IMR-90 (cell line): ENCODE results near the gene IL23A. TPM values are rescaled to one million over a fixed set of nuclear protein-coding genes. Genes with fewer than 3 reads are reported as not detected.
"Not testable (repeated sequence)": the region's sequence is repeated elsewhere in the genome, so short reads cannot be mapped to it uniquely, and the experiment has no call there.

Experiments used
- ATAC-seq: fragments of 200-7000 bp; cut with Tn5 transposase; 2 replicates; pipeline ENCODE4 v1.9.1; 2020; ENCODE audit warnings: low read depth, mild to moderate bottlenecking, moderate library complexity
- BruUV-seq: library from RNA; stranded (reverse); fragments of 400-500 nt; replicated peaks from 2 replicates; lab custom pipeline; 2021; lab: Mats Ljungman, UMichigan
- CTCF ChIA-PET: fragments of 300-600 bp; formaldehyde crosslinking; extraction: SDS; loops from one replicate; lab custom pipeline; 2021; ENCODE audit warnings: antibody characterized with exemption; lab: Yijun Ruan, JAX
- POLR2A ChIA-PET: fragments of 300-600 bp; sonication (Branson Sonifier 250); formaldehyde crosslinking; loops from one replicate; lab custom pipeline; 2022; ENCODE audit warnings: antibody characterized with exemption; ENCODE audit not compliant: unreplicated experiment; lab: Charles Lee
- DNase-seq: peaks from one replicate; pipeline ENCODE4 v3.0.0; 2013
- H2AFZ ChIP-seq: replicated peaks from 2 replicates; pipeline ENCODE3; 2013; ENCODE audit warnings: low read length, mild to moderate bottlenecking; ENCODE audit not compliant: poor library complexity
- H2AK5ac ChIP-seq: 2 replicates; pipeline ENCODE4 v1.6.1; 2013; ENCODE audit warnings: low read depth, low read length, inconsistent platforms
- H2AK9ac ChIP-seq: replicated peaks from 2 replicates; pipeline ENCODE3; 2013; ENCODE audit warnings: mild to moderate bottlenecking, low read depth, low read length, moderate library complexity; ENCODE audit not compliant: poor library complexity
- H2BK120ac ChIP-seq: 2 replicates; pipeline ENCODE4 v1.6.1; 2013; ENCODE audit warnings: low read depth, low read length, inconsistent platforms
- H2BK15ac ChIP-seq: 3 replicates; pipeline ENCODE4 v1.6.1; 2013; ENCODE audit warnings: low read depth, low read length, inconsistent platforms
- H2BK20ac ChIP-seq: 2 replicates; pipeline ENCODE4 v1.6.1; 2013; ENCODE audit warnings: low read depth, mild to moderate bottlenecking, inconsistent platforms, low read length, moderate library complexity
- H2BK5ac ChIP-seq: 2 replicates; pipeline ENCODE4 v1.6.1; 2013; ENCODE audit warnings: mild to moderate bottlenecking, low read depth, low read length, inconsistent platforms; ENCODE audit not compliant: poor library complexity, severe bottlenecking
- H3K14ac ChIP-seq: replicated peaks from 2 replicates; pipeline ENCODE4 v1.6.1; 2013; ENCODE audit warnings: low read depth, low read length, inconsistent platforms
- H3K18ac ChIP-seq: 2 replicates; pipeline ENCODE4 v1.6.1; 2013; ENCODE audit warnings: low read depth, low read length, control low read depth
- H3K23ac ChIP-seq: 2 replicates; pipeline ENCODE4 v1.6.1; 2013; ENCODE audit warnings: low read depth, low read length, inconsistent platforms
- H3K27ac ChIP-seq: 2 replicates; pipeline ENCODE4 v1.5.1; 2013; ENCODE audit warnings: mild to moderate bottlenecking, control low read depth, low read length; ENCODE audit not compliant: insufficient read depth
- H3K27me3 ChIP-seq: 2 replicates; pipeline ENCODE4 v1.6.1; 2013; ENCODE audit warnings: low read length; ENCODE audit not compliant: control insufficient read depth, insufficient read depth
- H3K36me3 ChIP-seq: 2 replicates; pipeline ENCODE4 v1.6.1; 2013; ENCODE audit warnings: low read length, mixed read lengths; ENCODE audit not compliant: control insufficient read depth, insufficient read depth
- H3K4ac ChIP-seq: 2 replicates; pipeline ENCODE4 v1.6.1; 2013; ENCODE audit warnings: low read depth, low read length, inconsistent platforms
- H3K4me1 ChIP-seq: 2 replicates; pipeline ENCODE4 v1.6.1; 2013; ENCODE audit warnings: low read length, mixed read lengths; ENCODE audit not compliant: control insufficient read depth, insufficient read depth
- H3K4me2 ChIP-seq: 2 replicates; pipeline ENCODE4 v1.6.1; 2013; ENCODE audit warnings: low read depth, mild to moderate bottlenecking, control low read depth, low read length, moderate library complexity
- H3K4me3 ChIP-seq: 2 replicates; pipeline ENCODE4 v1.5.1; 2013; ENCODE audit warnings: low read depth, mild to moderate bottlenecking, control low read depth, low read length, moderate library complexity; ENCODE audit not compliant: insufficient read depth
- H3K56ac ChIP-seq: 2 replicates; pipeline ENCODE4 v1.6.1; 2013; ENCODE audit warnings: low read length, inconsistent platforms; ENCODE audit not compliant: insufficient read depth; ENCODE audit errors: extremely low read depth
- H3K79me1 ChIP-seq, 2 experiments: 2 replicates each; pipeline ENCODE4 v1.6.1; 2013; ENCODE audit warnings: low read length in 2 of 2, inconsistent platforms in 1 of 2, low read depth in 1 of 2
- H3K9ac ChIP-seq: 2 replicates; pipeline ENCODE4 v1.6.1; 2013; ENCODE audit warnings: low read depth, low read length, control low read depth
- H3K9me1 ChIP-seq: 2 replicates; pipeline ENCODE4 v1.6.1; 2013; ENCODE audit warnings: low read length, inconsistent platforms; ENCODE audit not compliant: insufficient read depth
- H3K9me3 ChIP-seq: 2 replicates; pipeline ENCODE4 v1.6.1; 2013; ENCODE audit warnings: low read length; ENCODE audit not compliant: control insufficient read depth, insufficient read depth
- H4K20me1 ChIP-seq: 2 replicates; pipeline ENCODE4 v1.6.1; 2013; ENCODE audit warnings: low read length, inconsistent platforms; ENCODE audit not compliant: insufficient read depth
- H4K5ac ChIP-seq: 2 replicates; pipeline ENCODE4 v1.6.1; 2013; ENCODE audit warnings: mild to moderate bottlenecking, low read depth, low read length, control low read depth
- H4K8ac ChIP-seq, 2 experiments: 2 replicates each; pipeline ENCODE4 v1.6.1; 2013; ENCODE audit warnings: low read depth in 2 of 2, low read length in 2 of 2, control low read depth in 1 of 2, inconsistent platforms in 1 of 2
- H4K91ac ChIP-seq: 2 replicates; pipeline ENCODE4 v1.6.1; 2013; ENCODE audit warnings: low read depth, low read length, inconsistent platforms; ENCODE audit not compliant: insufficient read depth
- WGBS, 2 experiments: methylation state at CpG; one replicate each; pipeline versions ENCODE4 v1.1.5 to v1.1.7; 2013; ENCODE audit warnings: missing lambda C conversion rate in 2 of 2; ENCODE audit not compliant: insufficient read length in 1 of 2; ENCODE audit errors: extremely low coverage in 2 of 2; 5-methylcytosine and 5-hydroxymethylcytosine counted together
- dilution Hi-C: fragments of 300-500 bp; cut with HindIII; formaldehyde crosslinking; loops from one replicate; pipeline ENCODE4 v1.14.3; 2018; ENCODE audit warnings: low sequenced_read_pairs; ENCODE audit not compliant: unreplicated experiment
- in situ Hi-C: fragments of 300-500 bp; cut with MboI; formaldehyde crosslinking; loops from 3 replicates; pipeline ENCODE4 v1.14.3; 2019; ENCODE audit warnings: low sequenced_read_pairs, inconsistent platforms, mixed read lengths
- intact Hi-C: fragments of 100-400 bp; cut with micrococcal nuclease; formaldehyde crosslinking; loops from 2 replicates; pipeline ENCODE4 v1.10.0; 2022
- polyA plus RNA-seq, 3 experiments: library from polyadenylated mRNA; depleted of rRNA; stranded (reverse); fragments of >200 nt; gene quantifications; 2 replicates each; pipeline ENCODE4 v1.2.3, GENCODE V29; 2012; ENCODE audit warnings: low replicate concordance in 1 of 3
- total RNA-seq: library from RNA; depleted of rRNA; stranded (reverse); fragments of >200 nt; gene quantifications from 2 replicates; pipeline ENCODE4 v1.2.3, GENCODE V29; 2012

The IL23A gene
- total and polyA plus RNA-seq, 2 of the 4 experiments (the other 2 are of a cell fraction) = 0.55 TPM; not detected in 1

GRCh38 chr12:56335527-56335926 is 3.2 kb upstream of the IL23A start:
- H3K27me3 ChIP-seq, H3K9me1 ChIP-seq, BruUV-seq, POLR2A ChIA-PET, H3K4me1 ChIP-seq, H3K4ac ChIP-seq, H2AK9ac ChIP-seq, intact Hi-C loops, H4K5ac ChIP-seq, H2BK15ac ChIP-seq, dilution Hi-C loops, DNase-seq, H2BK120ac ChIP-seq, H2BK20ac ChIP-seq, H3K27ac ChIP-seq, H3K9ac ChIP-seq, H4K91ac ChIP-seq, H3K14ac ChIP-seq, H4K20me1 ChIP-seq, ATAC-seq, H2BK5ac ChIP-seq, H3K36me3 ChIP-seq, H3K4me2 ChIP-seq, H4K8ac ChIP-seq, H3K9me3 ChIP-seq, in situ Hi-C loops, H3K23ac ChIP-seq, H3K4me3 ChIP-seq, H3K56ac ChIP-seq, H2AFZ ChIP-seq, H3K18ac ChIP-seq, H2AK5ac ChIP-seq: not testable (repeated sequence)
- CTCF ChIA-PET = interaction anchor here (0.6 kb wide), 1 partner anchor 80 kb away, joined by 3 read pairs; no protein-coding TSS in a partner anchor
- H3K79me1 ChIP-seq = peaks cover 10 to 24% of the 10 kb centered on the region in 2 experiments; a peak in 3 of 4 replicates
- WGBS, 2 experiments = 100% methylated on average over 1 of the region's 8 CpGs; no CpG with 5 or more reads in 1 of the 2 experiments
